SH-SY5Y (cell line): ENCODE data around the gene ADRM1.

Experiments used
- GATA2 ChIP-seq: IDR thresholded peaks from 2 replicates; pipeline ENCODE4 v1.6.1; 2011; ENCODE audit warnings: mild to moderate bottlenecking, low read depth, low read length
- GATA3 ChIP-seq: IDR thresholded peaks from 2 replicates; pipeline ENCODE4 v1.6.1; 2011; ENCODE audit warnings: low read depth, mild to moderate bottlenecking, low read length, moderate library complexity

DNA sequence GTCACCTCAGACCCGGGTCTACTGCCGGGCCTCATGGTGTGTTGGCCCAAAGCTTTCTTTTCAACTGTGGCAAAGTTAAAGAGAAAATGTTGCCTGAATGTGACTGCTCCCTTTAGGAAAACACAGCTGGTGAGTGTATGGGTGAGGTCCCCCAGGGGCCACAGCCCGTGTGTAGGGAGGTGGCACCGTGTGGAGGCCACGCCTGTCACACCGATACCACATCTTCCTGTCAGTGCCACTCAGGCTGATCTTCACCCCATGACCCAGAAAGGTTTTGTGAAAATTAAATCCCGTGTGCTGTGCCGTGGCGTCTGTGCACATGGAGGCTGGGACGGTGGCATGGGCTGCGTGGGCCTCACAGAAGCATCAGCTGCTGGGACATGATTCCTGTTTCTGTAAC, 10.7 kb upstream of the ADRM1 start:
- TF ChIP-seq GATA2, result no peak
- no peak for TF ChIP-seq GATA3
